HG02610 (cell line): ENCODE results near the gene KLHDC7A.

Experiments used
- ATAC-seq: cut with Tn5 transposase; IDR thresholded peaks from one replicate; pipeline ENCODE4 v1.9.1; 2021; ENCODE audit warnings: mild to moderate bottlenecking, moderate library complexity; ENCODE audit not compliant: unreplicated experiment

KLHDC7A gene

GRCh38 chr1:18504609-18505008 lies 23.9 kb downstream of the KLHDC7A start:
- ATAC-seq, result no peak

DNA sequence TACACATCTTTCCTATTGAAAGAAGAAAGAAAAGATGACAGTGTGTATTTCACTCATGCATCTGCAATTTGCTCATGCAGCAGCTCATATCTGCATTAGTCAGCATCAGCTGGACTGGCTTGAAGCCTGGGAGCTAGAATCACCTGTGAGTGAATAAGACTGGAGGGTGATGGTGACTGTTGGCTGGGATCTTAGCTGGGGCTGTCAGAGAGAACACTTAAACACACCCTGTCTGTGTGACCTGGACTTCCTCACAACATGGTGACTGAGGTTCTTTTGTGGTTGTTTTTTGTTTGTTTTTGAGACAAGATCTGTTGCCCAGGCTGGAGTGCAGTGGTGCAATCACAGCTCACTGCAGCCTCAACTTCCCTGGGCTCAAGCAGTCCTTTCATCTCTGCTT lies 24.9 kb downstream of the KLHDC7A start:
- ATAC-seq, result no peak

GRCh38 chr1:18508084-18508483 lies 27.4 kb downstream of the KLHDC7A start:
- ATAC-seq, result no peak

DNA sequence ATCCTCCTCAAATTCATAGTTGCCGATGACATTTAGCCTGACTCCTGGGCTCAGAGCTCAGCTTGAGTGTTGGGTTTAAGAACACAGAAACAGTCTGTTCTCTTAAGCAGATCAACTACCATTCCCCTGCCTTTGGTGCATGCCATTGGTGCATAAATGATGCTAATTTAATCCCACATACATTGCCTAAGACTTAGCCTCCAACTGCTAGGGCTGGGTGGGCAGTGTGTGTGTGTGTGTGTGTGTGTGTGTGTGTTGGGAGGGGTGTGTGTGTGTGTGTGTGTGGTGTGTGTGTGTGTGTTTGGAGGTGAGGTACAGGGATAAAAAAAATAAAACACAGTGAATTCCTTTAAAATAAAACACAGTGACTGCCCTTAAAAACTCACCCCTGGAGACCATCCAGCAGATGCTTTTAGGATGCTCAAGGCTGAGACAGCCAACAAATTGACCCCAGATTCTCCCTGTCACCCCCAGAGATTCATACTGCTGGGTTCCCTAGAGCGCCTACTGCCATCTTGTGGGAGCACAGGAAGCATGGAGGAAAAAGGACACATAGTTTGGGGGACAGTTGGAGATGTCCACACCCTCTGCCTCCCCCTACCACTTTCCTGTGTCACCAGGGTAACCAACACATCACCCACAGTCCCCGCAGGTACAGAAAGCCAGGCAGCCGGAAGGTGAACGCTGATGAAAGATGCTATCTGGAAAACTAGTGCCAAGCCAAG lies 30.6 kb downstream of the KLHDC7A start:
- ATAC-seq, result no peak

DNA sequence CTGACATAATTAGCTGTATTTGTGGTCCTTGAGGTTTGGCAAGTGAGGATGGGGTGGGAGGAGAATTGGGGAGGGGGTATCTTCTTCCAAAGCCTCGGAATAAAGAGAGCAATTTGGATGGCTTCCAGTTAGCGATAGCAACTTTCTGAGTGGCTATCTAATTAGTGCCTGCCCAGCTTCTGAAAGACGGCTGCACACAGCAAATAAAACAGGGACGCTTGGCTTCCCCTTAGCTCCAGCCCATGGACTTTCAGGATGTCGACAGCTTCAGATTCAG lies 31.1 kb downstream of the KLHDC7A start:
- ATAC-seq, result no peak

DNA sequence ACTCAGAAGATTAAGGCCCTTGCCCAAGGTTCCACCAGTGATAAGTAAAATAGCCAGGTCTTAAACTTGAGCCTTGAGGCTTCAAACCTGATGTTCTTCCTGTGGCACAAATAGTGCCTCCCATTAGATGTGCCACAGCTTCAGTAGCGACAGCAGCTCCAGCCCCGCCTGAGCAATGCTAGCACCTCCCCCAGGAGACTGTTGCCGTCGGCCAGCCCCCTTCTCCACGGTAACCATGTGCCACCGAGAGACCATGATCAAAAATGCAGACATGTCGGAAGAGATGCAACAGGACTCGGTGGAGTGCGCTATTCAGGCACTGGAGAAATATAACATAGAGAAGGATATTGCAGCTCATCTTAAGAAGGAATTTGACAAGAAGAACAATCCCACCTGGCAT lies 32.2 kb downstream of the KLHDC7A start:
- ATAC-seq, result no peak

GRCh38 chr1:18513995-18514394 lies 33.3 kb downstream of the KLHDC7A start:
- no peak for ATAC-seq

DNA sequence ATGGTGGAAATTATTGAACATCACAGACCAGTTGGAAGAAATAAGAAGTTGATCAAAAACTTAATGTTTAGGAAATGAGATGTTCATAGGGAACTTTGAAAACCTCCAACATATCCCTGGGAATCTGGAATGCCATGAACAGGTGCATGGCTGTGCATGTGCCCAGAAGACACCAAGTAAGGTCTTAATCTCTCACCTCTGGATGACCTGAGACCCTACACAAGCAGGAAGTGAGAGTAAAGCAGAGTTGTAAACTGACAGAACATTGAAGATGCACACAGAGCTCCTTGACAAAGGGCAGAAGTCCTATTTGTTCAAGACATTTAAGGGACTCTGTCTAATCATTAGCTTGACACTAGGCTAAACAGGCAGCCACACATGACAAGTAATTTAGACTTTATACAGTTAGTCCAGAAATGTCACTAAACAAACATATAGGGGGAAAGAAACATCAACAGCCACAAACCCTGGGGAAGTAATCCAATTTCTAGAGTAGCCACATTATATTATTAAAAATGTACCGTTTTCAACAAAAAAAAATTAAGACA lies 34.5 kb downstream of the KLHDC7A start:
- no peak for ATAC-seq

DNA sequence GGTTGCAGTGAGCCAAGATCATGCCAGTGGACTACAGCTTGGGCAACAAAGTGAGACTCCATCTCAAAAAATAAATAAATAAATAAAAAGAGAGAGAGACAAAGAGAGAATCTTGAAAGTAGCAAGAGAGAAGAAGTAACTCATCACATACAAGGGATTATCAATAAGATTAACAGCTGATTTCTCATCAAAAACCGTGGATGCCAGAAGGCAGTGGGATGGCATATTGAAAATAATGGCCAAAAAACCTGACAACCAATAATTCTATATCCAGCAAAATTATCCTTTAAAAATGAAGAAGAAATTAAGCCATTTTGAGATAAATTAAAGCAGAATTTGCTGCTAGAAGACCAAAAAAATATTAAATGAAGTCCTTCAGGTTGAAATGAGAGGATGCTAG lies 35.7 kb downstream of the KLHDC7A start:
- no peak for ATAC-seq

DNA sequence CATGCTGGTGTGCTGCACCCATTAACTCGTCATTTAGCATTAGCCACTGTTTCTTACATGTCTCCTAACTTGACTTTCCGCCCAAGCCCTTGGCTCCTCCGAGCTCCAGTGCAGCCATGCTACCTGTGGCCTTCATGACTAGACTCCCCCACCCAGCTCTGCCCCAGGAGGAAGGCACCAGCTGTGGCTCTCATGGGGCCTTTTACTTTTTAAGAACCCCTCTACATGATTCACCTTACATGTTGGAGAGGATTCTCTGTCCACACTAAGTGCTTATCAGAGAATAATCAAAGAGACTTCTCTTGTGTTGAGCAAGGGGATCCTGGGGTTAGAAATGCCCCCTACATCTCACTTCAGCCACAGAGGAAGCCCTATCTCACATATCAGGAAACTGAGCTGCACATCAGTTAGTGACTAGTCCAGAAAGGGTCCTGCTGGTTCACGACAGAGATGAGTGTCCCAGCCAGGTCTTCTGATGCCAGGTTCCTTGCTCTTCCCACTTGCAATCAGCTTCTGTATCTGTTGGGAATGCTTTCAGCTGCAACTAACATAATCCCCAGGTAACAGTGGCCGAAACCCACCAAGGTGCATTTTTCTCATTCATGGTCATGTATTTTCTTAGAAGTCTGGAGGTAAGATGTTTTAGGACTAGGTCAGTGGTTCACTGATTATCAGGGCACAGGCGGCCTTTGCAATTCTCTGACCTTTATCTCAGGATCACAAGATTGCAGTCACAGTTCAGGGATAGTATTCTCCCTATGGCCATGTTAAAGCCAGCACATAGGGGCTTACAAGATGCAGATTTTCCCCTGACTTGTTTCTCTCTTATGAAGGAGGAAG lies 45.9 kb downstream of the KLHDC7A start:
- no peak for ATAC-seq

DNA sequence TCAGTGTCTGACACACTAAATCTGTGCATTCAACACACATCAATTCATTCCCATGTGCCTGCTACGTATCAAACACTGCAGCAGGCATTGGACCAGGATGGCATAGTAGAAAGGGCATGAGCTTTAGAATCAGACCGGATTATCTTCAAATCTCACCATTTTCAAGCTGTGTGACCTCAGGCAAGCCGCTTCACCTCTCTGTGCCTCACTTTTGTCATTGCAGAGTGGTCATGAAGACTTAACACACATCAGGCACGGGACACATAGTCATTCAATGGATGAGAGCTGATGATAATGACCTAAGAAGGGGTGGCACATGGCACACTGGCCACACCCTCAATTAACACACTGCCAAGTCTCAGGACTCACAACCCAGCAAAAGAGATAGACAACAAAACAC lies 46.8 kb downstream of the KLHDC7A start:
- no peak for ATAC-seq

GRCh38 chr1:18527921-18528320 lies 47.2 kb downstream of the KLHDC7A start:
- ATAC-seq, result no peak

- ATAC-seq, result no peak
These were observed 47.9 kb downstream of the KLHDC7A start for GRCh38 chr1:18528616-18529015.

DNA sequence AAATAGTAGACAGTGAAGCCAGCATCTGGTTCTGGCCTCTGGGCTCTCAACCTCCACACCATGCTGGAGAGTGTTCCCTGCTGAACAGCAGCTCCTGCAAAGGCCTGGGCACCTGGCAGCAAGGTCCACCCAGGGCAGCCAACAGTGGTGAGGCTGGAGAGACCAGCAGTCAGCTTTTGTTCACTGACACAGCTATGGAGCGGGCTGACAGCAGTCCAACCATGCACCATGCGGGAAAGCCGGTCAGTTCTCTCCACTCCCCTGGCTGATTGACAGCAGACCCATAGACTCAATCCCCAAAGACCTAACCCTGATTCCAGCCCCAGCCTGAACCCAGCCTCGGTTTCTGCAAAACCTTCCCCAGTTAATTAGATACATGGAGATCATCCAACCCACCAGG lies 49.0 kb downstream of the KLHDC7A start:
- no peak for ATAC-seq

GRCh38 chr1:18530587-18531502 lies 50.1 kb downstream of the KLHDC7A start:
- ATAC-seq, result no peak

- ATAC-seq, result no peak
These were observed 50.7 kb downstream of the KLHDC7A start for GRCh38 chr1:18531503-18531845.

- no peak for ATAC-seq
These were observed 51.9 kb downstream of the KLHDC7A start for GRCh38 chr1:18532390-18533170.

GRCh38 chr1:18533259-18533658 lies 52.5 kb downstream of the KLHDC7A start:
- ATAC-seq, result no peak

GRCh38 chr1:18534810-18535205 lies 54.1 kb downstream of the KLHDC7A start:
- no peak for ATAC-seq
